Glutamatergic neuron (in vitro differentiated cells): ENCODE data around the gene SCRG1. TPM values are rescaled to one million over a fixed set of nuclear protein-coding genes. Genes with fewer than 3 reads are reported as not detected.

Source experiments
- DNase-seq: peaks from one replicate; pipeline ENCODE4 v3.0.0; 2022
- H3K27ac Mint-ChIP-seq: one replicate; pipeline ENCODE4 v1.8.0; 2020; ENCODE audit warnings: mild to moderate bottlenecking, mixed read lengths, inconsistent platforms; ENCODE audit not compliant: unreplicated experiment
- H3K27me3 Mint-ChIP-seq: one replicate; pipeline ENCODE4 v1.8.0; 2020; ENCODE audit warnings: mild to moderate bottlenecking, moderate library complexity, mixed read lengths, inconsistent platforms; ENCODE audit not compliant: unreplicated experiment
- H3K36me3 Mint-ChIP-seq: one replicate; pipeline ENCODE4 v1.8.0; 2020; ENCODE audit warnings: mild to moderate bottlenecking, mixed read lengths, inconsistent platforms; ENCODE audit not compliant: unreplicated experiment
- H3K4me1 Mint-ChIP-seq: one replicate; pipeline ENCODE4 v1.8.0; 2020; ENCODE audit warnings: mild to moderate bottlenecking, low read depth, mixed read lengths, inconsistent platforms; ENCODE audit not compliant: unreplicated experiment
- H3K4me3 Mint-ChIP-seq: one replicate; pipeline ENCODE4 v1.8.0; 2020; ENCODE audit warnings: mild to moderate bottlenecking, mixed read lengths, inconsistent platforms; ENCODE audit not compliant: unreplicated experiment
- H3K9me3 Mint-ChIP-seq: one replicate; pipeline ENCODE4 v1.8.0; 2020; ENCODE audit warnings: mild to moderate bottlenecking, moderate library complexity, mixed read lengths, inconsistent platforms; ENCODE audit not compliant: unreplicated experiment
- CTCF ChIP-seq: fragments of 200-600 bp; sonication (generic); IDR thresholded peaks from one replicate; pipeline ENCODE4 v1.5.0; 2021; ENCODE audit not compliant: partially characterized antibody, unreplicated experiment
- total RNA-seq: library from RNA; stranded (reverse); fragmentation: NEBNext Ultra II Directional; extraction: Animal tissue kit (Norgen Biotek cat#: 25700); gene quantifications from one replicate; pipeline ENCODE4 v1.2.1, GENCODE V29; 2021; ENCODE audit not compliant: unreplicated experiment

Gene SCRG1
- total RNA-seq, 1 donor from 2014 or later, result not detected

GRCh38 chr4:173403051-173403450 is 4.1 kb upstream of the SCRG1 start:
- Mint-ChIP-seq H3K27me3 (no peaks in the 10 kb centered on the region), H3K9me3 (no peaks in the 10 kb centered on the region), H3K4me3 (no peak overlapping the region), H3K4me1 (no peaks in the 10 kb centered on the region), H3K36me3 (no peaks in the 10 kb centered on the region), H3K27ac (no peak overlapping the region)
- TF ChIP-seq CTCF, result no peak
- DNase-seq, result no peak

- TF ChIP-seq CTCF, result no peak
- Mint-ChIP-seq H3K27ac (no peak overlapping the region), H3K36me3 (no peaks in the 10 kb centered on the region), H3K4me1 (no peaks in the 10 kb centered on the region), H3K9me3 (no peaks in the 10 kb centered on the region), H3K27me3 (no peaks in the 10 kb centered on the region), H3K4me3 (no peak overlapping the region)
- no peak for DNase-seq
Measured at GRCh38 chr4:173401063-173401462, 2.1 kb upstream of the SCRG1 start.

- H3K27ac Mint-ChIP-seq, result no peak overlapping the region
- no peak for DNase-seq
Measured at GRCh38 chr4:173398220-173398619, 696 bp downstream of the SCRG1 start.

GRCh38 chr4:173397604-173398003 is 1.3 kb downstream of the SCRG1 start:
- DNase-seq, result no peak
- H3K27me3 Mint-ChIP-seq, result no peaks in the 10 kb centered on the region
- H3K36me3 Mint-ChIP-seq, result no peaks in the 10 kb centered on the region
- H3K4me3 Mint-ChIP-seq, result no peak overlapping the region
- H3K27ac Mint-ChIP-seq, result no peak overlapping the region
- H3K9me3 Mint-ChIP-seq, result no peaks in the 10 kb centered on the region
- H3K4me1 Mint-ChIP-seq, result no peaks in the 10 kb centered on the region
- TF ChIP-seq CTCF, result no peak

More at GRCh38 chr4:173398220-173398619, 696 bp downstream of the SCRG1 start:
- Mint-ChIP-seq H3K36me3 (no peaks in the 10 kb centered on the region), H3K27me3 (no peaks in the 10 kb centered on the region), H3K4me1 (no peaks in the 10 kb centered on the region), H3K4me3 (no peak overlapping the region), H3K9me3 (no peaks in the 10 kb centered on the region)
- no peak for TF ChIP-seq CTCF

- no peak overlapping the region for H3K27ac Mint-ChIP-seq
- H3K9me3 Mint-ChIP-seq, result no peaks in the 10 kb centered on the region
- no peaks in the 10 kb centered on the region for H3K4me1 Mint-ChIP-seq
- no peak for TF ChIP-seq CTCF
- DNase-seq, result no peak
- H3K27me3 Mint-ChIP-seq, result no peaks in the 10 kb centered on the region
- no peak overlapping the region for H3K4me3 Mint-ChIP-seq
- no peaks in the 10 kb centered on the region for H3K36me3 Mint-ChIP-seq
Measured at GRCh38 chr4:173391701-173392100, 7.2 kb downstream of the SCRG1 start.
